Astrocyte (in vitro differentiated cells and primary cell): ENCODE measurements around the gene GLS. TPM values are rescaled to one million over a fixed set of nuclear protein-coding genes. Genes with fewer than 3 reads are reported as not detected.
A peak's percentile ranks its signal among the peaks of the same experiment; 100 is the strongest.

Experiments
- DNase-seq: peaks from one replicate; pipeline ENCODE4 v3.0.0-alpha.2; 2010; ENCODE audit warnings: low read depth
- FAIRE-seq: peaks from 2 replicates; lab custom pipeline; 2011; peaks lifted over from hg19 to GRCh38; lab: Jason Lieb, UNC
- H2AFZ ChIP-seq: 2 replicates; pipeline ENCODE4 v1.6.0; 2012; ENCODE audit warnings: low read depth, low read length, inconsistent platforms
- H3K27ac ChIP-seq: 2 replicates; pipeline ENCODE4 v1.5.1; 2011; ENCODE audit warnings: low read depth, low read length, inconsistent platforms
- H3K27me3 ChIP-seq: 2 replicates; pipeline ENCODE4 v1.6.0; 2011; ENCODE audit warnings: low read length, inconsistent platforms; ENCODE audit not compliant: insufficient read depth
- H3K36me3 ChIP-seq: 2 replicates; pipeline ENCODE4 v1.5.1; 2011; ENCODE audit warnings: low read length, inconsistent platforms; ENCODE audit not compliant: insufficient read depth
- H3K4me1 ChIP-seq: 2 replicates; pipeline ENCODE4 v1.5.1; 2011; ENCODE audit warnings: low read length, inconsistent platforms; ENCODE audit not compliant: insufficient read depth
- H3K4me2 ChIP-seq: 2 replicates; pipeline ENCODE4 v1.6.0; 2012; ENCODE audit warnings: low read length, inconsistent platforms
- H3K4me3 ChIP-seq: 2 replicates; pipeline ENCODE4 v1.5.1; 2011; ENCODE audit warnings: low read depth, mild to moderate bottlenecking, low read length, inconsistent platforms; ENCODE audit not compliant: insufficient read depth
- H3K79me2 ChIP-seq: 2 replicates; pipeline ENCODE4 v1.6.0; 2012; ENCODE audit warnings: mild to moderate bottlenecking, low read length, inconsistent platforms; ENCODE audit not compliant: insufficient read depth
- H3K9ac ChIP-seq: 2 replicates; pipeline ENCODE4 v1.6.0; 2012; ENCODE audit warnings: mild to moderate bottlenecking, low read length, inconsistent platforms
- H3K9me3 ChIP-seq: 2 replicates; pipeline ENCODE4 v1.5.1; 2012; ENCODE audit warnings: low read depth, mild to moderate bottlenecking, low read length, inconsistent platforms; ENCODE audit not compliant: insufficient read depth
- H4K20me1 ChIP-seq: 2 replicates; pipeline ENCODE4 v1.6.0; 2012; ENCODE audit warnings: low read length, inconsistent platforms; ENCODE audit not compliant: insufficient read depth
- H3K27ac Mint-ChIP-seq: one replicate; pipeline ENCODE4 v1.8.0; 2021; ENCODE audit warnings: mild to moderate bottlenecking, mixed read lengths; ENCODE audit not compliant: unreplicated experiment
- H3K27me3 Mint-ChIP-seq: one replicate; pipeline ENCODE4 v1.8.0; 2021; ENCODE audit warnings: low read depth, mixed read lengths; ENCODE audit not compliant: unreplicated experiment
- H3K36me3 Mint-ChIP-seq: one replicate; pipeline ENCODE4 v1.8.0; 2021; ENCODE audit warnings: low read depth, mixed read lengths; ENCODE audit not compliant: unreplicated experiment
- H3K4me1 Mint-ChIP-seq: one replicate; pipeline ENCODE4 v1.8.0; 2021; ENCODE audit warnings: low read depth, mixed read lengths; ENCODE audit not compliant: unreplicated experiment
- H3K4me3 Mint-ChIP-seq: one replicate; pipeline ENCODE4 v1.8.0; 2021; ENCODE audit warnings: mild to moderate bottlenecking, moderate library complexity, mixed read lengths; ENCODE audit not compliant: unreplicated experiment
- H3K9me3 Mint-ChIP-seq: one replicate; pipeline ENCODE4 v1.8.0; 2021; ENCODE audit warnings: mild to moderate bottlenecking, mixed read lengths; ENCODE audit not compliant: unreplicated experiment
- EZH2 ChIP-seq: IDR thresholded peaks from 2 replicates; pipeline ENCODE4 v1.6.1; 2012; ENCODE audit warnings: mild to moderate bottlenecking, low read length, inconsistent platforms; ENCODE audit not compliant: insufficient read depth
- total RNA-seq: library from RNA; stranded (reverse); gene quantifications from 2 replicates; pipeline ENCODE4 v1.2.1, GENCODE V29; 2021
- TF ChIP-seq, protein P1 (sequence below): IDR thresholded peaks from 2 replicates; pipeline ENCODE4 v1.5.1; 2011; ENCODE audit warnings: low read depth, mild to moderate bottlenecking, inconsistent platforms, low read length, moderate library complexity; ENCODE audit not compliant: insufficient read depth

The GLS gene
- total RNA-seq, 1 donor from 2014 or later, result 189 TPM

DNA sequence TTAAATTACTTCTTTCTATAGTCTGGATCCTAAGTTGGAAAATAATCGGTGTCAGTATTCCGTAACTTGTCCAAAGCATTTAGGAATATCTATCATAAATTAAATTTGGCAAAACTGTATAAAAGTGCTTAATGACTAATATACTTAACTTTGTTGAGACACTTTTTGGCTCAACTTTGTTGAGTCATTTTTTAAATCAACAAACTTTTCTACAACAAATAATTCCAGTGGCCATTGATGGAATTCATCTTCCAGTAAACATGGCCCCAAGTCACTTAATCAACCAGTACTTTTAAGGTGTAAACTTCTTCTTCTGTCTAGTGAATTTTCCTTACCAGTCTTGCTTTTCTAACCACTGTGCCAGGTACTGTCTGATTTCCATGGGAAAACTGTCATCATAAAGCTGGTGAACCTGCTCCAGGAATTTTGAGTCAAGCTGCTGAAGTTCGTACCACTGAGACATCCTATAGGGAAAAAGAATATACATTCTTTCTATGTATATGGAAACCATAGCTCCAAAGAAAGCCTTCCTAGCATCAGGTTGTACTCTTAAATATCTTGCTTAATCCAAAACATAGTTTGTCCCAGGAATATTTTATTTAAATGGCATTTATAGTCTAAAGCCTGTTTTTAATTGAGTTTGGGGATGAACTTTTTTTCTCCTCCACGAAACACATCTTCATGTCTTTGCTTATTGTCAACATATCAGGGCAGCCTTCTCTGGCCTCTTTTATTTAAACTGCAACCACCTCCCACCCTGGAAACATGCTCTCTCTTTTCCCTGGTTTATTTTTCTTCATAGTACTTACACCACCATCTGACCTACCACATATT, 129.1 kb downstream of the GLS start:
- Mint-ChIP-seq H3K4me3 (no peak overlapping the region), H3K27ac (peak overlapping the region; percentile 56), H3K4me1 (peaks cover 24% of the 10 kb centered on the region), H3K36me3 (peaks cover 38% of the 10 kb centered on the region), H3K27me3 (no peaks in the 10 kb centered on the region), H3K9me3 (no peaks in the 10 kb centered on the region)
- Histone ChIP-seq H4K20me1 (peaks cover 22% of the 10 kb centered on the region), H3K27ac (no peak overlapping the region), H3K4me3 (no peak overlapping the region), H3K27me3 (no peaks in the 10 kb centered on the region), H3K4me2 (no peak overlapping the region), H3K9me3 (no peaks in the 10 kb centered on the region), H3K9ac (no peak overlapping the region), H2AFZ (no peak overlapping the region), H3K4me1 (peaks cover 13% of the 10 kb centered on the region), H3K36me3 (peaks cover 24% of the 10 kb centered on the region), H3K79me2 (peaks cover 33% of the 10 kb centered on the region)
- FAIRE-seq (no peak), DNase-seq (peak; percentile 55)
- TF ChIP-seq EZH2, result no peak
- TF ChIP-seq, protein P1, sequence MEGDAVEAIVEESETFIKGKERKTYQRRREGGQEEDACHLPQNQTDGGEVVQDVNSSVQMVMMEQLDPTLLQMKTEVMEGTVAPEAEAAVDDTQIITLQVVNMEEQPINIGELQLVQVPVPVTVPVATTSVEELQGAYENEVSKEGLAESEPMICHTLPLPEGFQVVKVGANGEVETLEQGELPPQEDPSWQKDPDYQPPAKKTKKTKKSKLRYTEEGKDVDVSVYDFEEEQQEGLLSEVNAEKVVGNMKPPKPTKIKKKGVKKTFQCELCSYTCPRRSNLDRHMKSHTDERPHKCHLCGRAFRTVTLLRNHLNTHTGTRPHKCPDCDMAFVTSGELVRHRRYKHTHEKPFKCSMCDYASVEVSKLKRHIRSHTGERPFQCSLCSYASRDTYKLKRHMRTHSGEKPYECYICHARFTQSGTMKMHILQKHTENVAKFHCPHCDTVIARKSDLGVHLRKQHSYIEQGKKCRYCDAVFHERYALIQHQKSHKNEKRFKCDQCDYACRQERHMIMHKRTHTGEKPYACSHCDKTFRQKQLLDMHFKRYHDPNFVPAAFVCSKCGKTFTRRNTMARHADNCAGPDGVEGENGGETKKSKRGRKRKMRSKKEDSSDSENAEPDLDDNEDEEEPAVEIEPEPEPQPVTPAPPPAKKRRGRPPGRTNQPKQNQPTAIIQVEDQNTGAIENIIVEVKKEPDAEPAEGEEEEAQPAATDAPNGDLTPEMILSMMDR, result no peak

DNA sequence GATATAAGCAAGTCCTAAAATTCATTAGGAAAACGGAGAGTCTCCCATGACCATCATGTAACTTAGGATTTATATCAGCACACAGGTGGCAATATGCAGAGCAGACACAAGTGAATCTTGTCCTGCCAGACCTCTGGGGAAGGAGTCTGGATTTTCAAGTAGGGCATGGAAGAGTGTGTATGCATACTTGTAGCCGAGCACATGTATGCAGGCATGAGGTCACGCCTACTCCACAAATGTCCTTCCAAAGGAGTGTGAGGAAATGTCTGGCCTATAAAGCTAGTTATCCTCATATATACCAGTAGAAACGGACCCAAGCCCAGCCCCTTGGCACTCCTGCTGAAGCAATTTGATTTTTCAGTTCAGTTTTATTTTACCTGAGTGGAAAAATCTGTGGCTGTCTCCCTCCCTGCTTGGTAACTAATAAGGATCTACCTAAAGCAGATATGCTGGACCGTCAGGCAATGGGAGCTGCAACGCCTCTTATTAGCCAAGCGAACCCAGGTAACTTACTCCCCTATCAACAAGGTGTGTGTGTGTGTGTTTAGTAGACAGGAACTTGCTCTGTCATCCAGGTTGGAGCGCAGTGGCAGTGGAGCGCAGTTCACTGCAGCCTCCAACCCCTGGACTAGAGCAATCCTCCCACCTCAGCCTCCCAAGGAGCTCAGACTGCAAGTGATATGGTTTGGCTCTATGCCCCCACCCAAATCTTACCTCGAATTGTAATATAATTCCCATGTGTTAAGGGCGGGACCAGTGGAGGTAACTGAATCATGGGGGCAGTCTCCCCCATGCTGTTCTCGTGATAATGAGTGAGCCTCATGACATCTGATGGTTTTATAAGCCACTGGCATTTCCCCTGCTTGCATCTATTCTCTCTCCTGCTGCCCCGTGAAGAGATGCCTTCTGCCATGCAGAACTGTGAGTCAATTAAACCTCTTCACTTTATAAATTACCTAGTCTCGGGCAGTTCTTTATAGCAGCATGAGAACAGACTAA, 130.6 kb downstream of the GLS start:
- peaks cover 22% of the 10 kb centered on the region for H3K4me1 Mint-ChIP-seq
- no peaks in the 10 kb centered on the region for H3K27me3 Mint-ChIP-seq
- H3K4me3 Mint-ChIP-seq, result no peak overlapping the region
- peaks cover 22% of the 10 kb centered on the region for H4K20me1 ChIP-seq
- peaks cover 33% of the 10 kb centered on the region for H3K79me2 ChIP-seq
- H3K4me1 ChIP-seq, result peaks cover 14% of the 10 kb centered on the region
- TF ChIP-seq, protein P1, result no peak
- no peak for TF ChIP-seq EZH2
- no peak overlapping the region for H3K4me3 ChIP-seq
- H3K9me3 ChIP-seq, result no peaks in the 10 kb centered on the region
- H3K36me3 ChIP-seq, result peaks cover 10% of the 10 kb centered on the region
- H3K9ac ChIP-seq, result no peak overlapping the region
- FAIRE-seq (peak; percentile 54), DNase-seq (no peak)
- H3K9me3 Mint-ChIP-seq, result peaks cover 1% of the 10 kb centered on the region
- H3K27me3 ChIP-seq, result no peaks in the 10 kb centered on the region
- no peak overlapping the region for H3K27ac ChIP-seq
- peaks cover 33% of the 10 kb centered on the region for H3K36me3 Mint-ChIP-seq
- no peak overlapping the region for H3K4me2 ChIP-seq
- no peak overlapping the region for H2AFZ ChIP-seq
- H3K27ac Mint-ChIP-seq, result no peak overlapping the region
